Lower lobe of right lung (tissue), 2 donors: ENCODE results near the gene SOAT2. TPM values are rescaled to one million over a fixed set of nuclear protein-coding genes. Genes with fewer than 3 reads are reported as not detected.

Experiments used
- ATAC-seq, 2 donors: fragments of 200-7000 bp; cut with Tn5 transposase; one replicate each; pipeline ENCODE4 v1.9.1; 2020 to 2022; ENCODE audit warnings: mild to moderate bottlenecking in 2 of 2, moderate library complexity in 2 of 2
- DNase-seq: peaks from one replicate; pipeline ENCODE4 v3.0.0-alpha.2; 2020
- H3K27ac ChIP-seq: fragments of 200-600 bp; one replicate; pipeline ENCODE4 v1.8.0; 2022
- H3K27me3 ChIP-seq: fragments of 200-600 bp; one replicate; pipeline ENCODE4 v1.8.0; 2022; ENCODE audit warnings: low read depth
- H3K36me3 ChIP-seq: fragments of 200-600 bp; one replicate; pipeline ENCODE4 v1.8.0; 2022; ENCODE audit warnings: mild to moderate bottlenecking
- H3K4me1 ChIP-seq: fragments of 200-600 bp; one replicate; pipeline ENCODE4 v1.8.0; 2022
- H3K4me3 ChIP-seq: fragments of 200-600 bp; one replicate; pipeline ENCODE4 v1.8.0; 2022; ENCODE audit warnings: mild to moderate bottlenecking
- H3K9me3 ChIP-seq: fragments of 200-600 bp; one replicate; pipeline ENCODE4 v1.8.0; 2022
- intact Hi-C: fragments of 100-400 bp; cut with DNase I; formaldehyde crosslinking; loops from one replicate; pipeline ENCODE4 v1.11.0; 2022
- total RNA-seq: library from RNA; stranded (reverse); fragmentation: NEBNext Ultra II Directional; extraction: Animal tissue kit (Norgen Biotek cat#: 25700); gene quantifications from one replicate; pipeline ENCODE4 v1.2.1, GENCODE V29; 2021
- TF ChIP-seq, protein P1 (sequence below): fragments of 200-600 bp; IDR thresholded peaks from one replicate; pipeline ENCODE4 v1.8.0; 2022; ENCODE audit warnings: antibody characterized with exemption, mild to moderate bottlenecking
- donor health status: DM: no; HTN: yes; CAD: no; lungs with severe emphysema.

Gene SOAT2
- total RNA-seq, 1 donor from 2014 or later: not detected

DNA sequence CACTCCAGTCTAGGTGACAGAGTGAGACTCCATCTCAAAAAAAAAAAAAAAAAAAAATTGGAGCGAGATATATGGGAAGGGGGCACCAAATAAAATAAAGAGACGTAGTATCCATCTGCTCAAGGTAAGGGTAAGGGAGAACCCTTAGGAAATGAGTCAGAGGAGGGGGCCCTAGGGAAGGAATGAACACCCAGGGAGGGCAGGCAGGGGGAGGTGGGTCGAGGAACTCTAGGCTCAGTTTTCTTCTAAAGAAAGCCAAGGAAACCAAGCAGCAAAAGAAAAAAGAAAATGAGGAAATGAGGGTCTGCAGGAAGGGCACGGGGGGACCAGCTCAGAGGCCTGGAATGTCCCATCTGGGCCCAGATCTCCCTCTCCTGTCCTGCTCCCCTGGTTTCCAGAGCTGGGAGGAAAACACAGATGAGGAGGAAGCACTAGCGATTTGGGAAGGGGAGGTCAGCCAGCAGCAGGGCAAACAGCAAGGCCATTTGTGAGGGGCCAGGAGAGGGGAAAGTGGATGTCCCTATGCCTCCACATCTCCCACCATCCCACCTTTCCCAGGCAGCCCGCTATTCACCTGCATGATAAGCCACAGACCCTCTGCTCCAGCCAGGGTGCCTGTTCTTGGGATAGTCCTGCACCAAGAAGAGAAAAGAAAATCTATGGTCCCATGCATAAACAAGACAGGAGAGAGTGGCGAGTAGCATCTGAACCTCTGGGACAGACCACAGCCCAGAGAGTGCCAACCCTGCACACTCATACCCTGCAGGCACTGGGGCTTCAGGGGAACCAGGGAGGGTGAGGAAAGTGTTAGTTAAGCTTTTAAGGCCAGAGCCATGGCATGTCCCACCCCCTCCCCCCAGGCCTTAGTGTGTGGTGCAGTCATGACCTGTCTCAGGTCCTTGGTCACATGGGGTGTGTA lies 36.0 kb upstream of the SOAT2 start:
- H3K36me3 ChIP-seq: peaks cover 82% of the 10 kb centered on the region
- intact Hi-C loops: no loop called here
- H3K4me1 ChIP-seq: peaks cover 50% of the 10 kb centered on the region
- H3K4me3 ChIP-seq: no peak overlapping the region
- ATAC-seq (no peak), DNase-seq (no peak)
- H3K27me3 ChIP-seq: no peaks in the 10 kb centered on the region
- no peaks in the 10 kb centered on the region for H3K9me3 ChIP-seq
- H3K27ac ChIP-seq: no peak overlapping the region
- TF ChIP-seq, protein P1, sequence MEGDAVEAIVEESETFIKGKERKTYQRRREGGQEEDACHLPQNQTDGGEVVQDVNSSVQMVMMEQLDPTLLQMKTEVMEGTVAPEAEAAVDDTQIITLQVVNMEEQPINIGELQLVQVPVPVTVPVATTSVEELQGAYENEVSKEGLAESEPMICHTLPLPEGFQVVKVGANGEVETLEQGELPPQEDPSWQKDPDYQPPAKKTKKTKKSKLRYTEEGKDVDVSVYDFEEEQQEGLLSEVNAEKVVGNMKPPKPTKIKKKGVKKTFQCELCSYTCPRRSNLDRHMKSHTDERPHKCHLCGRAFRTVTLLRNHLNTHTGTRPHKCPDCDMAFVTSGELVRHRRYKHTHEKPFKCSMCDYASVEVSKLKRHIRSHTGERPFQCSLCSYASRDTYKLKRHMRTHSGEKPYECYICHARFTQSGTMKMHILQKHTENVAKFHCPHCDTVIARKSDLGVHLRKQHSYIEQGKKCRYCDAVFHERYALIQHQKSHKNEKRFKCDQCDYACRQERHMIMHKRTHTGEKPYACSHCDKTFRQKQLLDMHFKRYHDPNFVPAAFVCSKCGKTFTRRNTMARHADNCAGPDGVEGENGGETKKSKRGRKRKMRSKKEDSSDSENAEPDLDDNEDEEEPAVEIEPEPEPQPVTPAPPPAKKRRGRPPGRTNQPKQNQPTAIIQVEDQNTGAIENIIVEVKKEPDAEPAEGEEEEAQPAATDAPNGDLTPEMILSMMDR: no peak

DNA sequence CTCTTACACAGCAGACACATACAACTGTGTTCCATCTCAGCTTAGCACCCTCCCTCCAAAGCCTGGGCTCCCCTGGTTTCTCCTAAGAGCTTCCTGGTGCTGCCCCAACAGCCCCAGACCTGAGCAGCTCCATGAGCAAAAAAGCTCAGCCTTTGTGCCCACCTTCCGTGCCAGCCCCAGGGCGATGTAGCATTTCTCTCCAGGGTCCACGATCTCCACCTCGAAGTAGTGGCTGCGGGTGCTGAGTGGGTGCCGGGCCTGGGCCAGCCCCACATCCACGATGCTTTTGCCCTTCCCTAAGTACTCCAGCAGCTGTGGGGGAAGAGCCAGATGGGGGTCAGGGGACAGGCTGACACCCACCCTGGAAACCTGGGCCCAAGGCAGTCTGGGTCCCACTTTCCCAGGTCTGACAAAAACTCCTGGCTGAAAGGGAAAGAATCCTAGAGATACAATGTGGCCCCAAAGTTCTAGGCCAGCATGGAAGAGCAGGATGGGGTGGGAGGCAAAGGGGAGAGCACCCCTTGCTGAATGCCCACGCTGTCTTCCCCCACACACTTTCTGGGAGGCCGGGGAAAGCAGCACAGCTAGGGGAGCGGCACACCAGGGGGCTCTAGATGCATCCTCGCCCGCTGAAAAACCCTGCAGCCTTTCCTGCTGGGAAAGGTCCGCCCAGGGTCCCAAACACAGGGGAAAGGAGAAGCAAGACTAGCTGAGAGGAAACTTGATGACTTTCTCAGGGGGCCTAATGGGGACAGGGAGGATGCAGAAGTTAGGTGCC lies 35.1 kb upstream of the SOAT2 start:
- DNase-seq (no peak), ATAC-seq (no peak)
- intact Hi-C loops: no loop called here
- no peak overlapping the region for H3K4me3 ChIP-seq
- H3K9me3 ChIP-seq: no peaks in the 10 kb centered on the region
- TF ChIP-seq, protein P1: no peak
- peaks cover 52% of the 10 kb centered on the region for H3K4me1 ChIP-seq
- H3K27me3 ChIP-seq: no peaks in the 10 kb centered on the region
- peak overlapping the region; percentile 6 for H3K27ac ChIP-seq
- H3K36me3 ChIP-seq: peaks cover 80% of the 10 kb centered on the region

DNA sequence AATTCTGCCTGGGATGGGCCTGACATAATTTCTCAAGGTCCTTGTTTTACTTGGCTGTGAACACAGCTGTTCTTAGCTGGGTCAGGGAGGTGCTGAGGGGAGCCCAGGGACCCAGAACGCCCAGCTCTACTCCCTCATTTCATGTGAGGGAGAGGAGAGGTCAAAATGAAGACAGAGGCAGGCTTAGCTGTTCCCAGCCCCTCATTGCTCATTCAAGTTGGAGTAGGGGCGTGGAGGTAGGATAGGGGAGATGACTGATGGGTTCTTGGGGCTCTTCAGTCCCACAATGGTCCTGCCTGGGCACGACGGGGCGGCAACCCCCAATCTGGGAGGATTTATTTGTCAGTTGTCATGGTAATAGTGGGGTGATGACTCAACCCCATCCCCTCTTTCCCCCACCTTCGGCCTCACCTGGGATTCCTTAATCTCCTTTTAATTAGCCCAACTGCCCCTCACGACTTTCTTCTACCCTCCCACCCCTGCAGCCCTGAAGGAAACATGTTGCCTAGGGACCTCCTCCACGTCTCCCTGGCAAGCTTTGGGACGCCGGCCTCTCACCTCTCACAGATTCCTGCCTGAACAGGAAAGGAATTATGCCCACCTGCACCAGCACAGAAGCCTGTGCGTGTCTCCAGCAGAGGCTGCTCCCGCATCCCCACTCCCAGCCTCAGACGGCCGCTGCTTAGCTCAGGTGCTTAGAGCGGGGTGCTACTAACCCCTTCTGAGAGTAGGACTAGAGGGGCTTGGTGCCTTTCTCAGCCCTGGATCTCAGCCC lies 34.3 kb upstream of the SOAT2 start:
- Histone ChIP-seq H3K4me1 (peaks cover 50% of the 10 kb centered on the region), H3K27me3 (no peaks in the 10 kb centered on the region), H3K4me3 (no peak overlapping the region), H3K36me3 (peaks cover 76% of the 10 kb centered on the region), H3K27ac (peak overlapping the region; percentile 6), H3K9me3 (no peaks in the 10 kb centered on the region)
- TF ChIP-seq, protein P1: no peak
- intact Hi-C loops: no loop called here
- no peak for DNase-seq
- no peak for ATAC-seq

DNA sequence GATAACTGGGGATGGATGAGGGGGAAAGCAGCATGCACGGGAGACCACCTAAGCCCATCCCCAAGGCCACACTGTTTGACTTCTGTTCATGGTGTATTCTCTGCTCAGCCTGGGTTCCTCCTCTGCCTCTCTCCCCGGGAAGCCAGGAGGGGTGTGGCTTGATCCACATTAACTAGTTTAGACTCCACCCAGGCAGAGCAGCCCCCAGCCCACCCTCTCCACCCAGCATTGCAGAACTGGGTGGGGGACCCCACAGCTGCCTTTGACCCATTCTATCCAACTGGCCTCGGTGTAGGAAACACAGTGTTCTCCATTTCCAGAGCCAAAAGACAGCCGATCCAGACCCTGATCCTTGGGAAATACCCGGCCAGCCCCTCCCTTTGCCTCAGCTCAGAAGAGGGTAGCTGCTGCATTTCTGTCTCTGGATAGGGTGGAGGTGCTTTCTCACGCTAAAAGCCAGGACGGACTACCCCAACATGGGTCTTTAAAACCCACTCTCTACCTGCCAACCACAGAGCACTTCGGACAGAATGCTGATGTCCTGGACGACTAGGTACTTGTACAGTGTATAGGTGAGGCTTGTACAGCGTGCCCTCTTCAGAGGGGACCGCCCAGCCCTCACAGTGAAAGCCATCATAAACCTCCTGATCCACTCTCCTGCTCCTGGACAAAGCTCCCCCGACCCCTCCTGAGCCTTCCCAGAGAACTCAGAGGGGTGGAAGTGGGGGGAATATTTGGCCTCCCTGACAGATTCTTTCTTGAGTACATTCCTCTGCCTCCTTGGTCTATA lies 33.5 kb upstream of the SOAT2 start:
- DNase-seq (no peak), ATAC-seq (no peak)
- Histone ChIP-seq H3K4me1 (peaks cover 57% of the 10 kb centered on the region), H3K27me3 (no peaks in the 10 kb centered on the region), H3K9me3 (no peaks in the 10 kb centered on the region), H3K4me3 (no peak overlapping the region), H3K27ac (no peak overlapping the region), H3K36me3 (peaks cover 76% of the 10 kb centered on the region)
- intact Hi-C loops: no loop called here
- TF ChIP-seq, protein P1: no peak
